ENCODE data around the gene MRPS10.
A peak's percentile ranks its signal among the peaks of the same experiment; 100 is the strongest.

Gene MRPS10

DNA sequence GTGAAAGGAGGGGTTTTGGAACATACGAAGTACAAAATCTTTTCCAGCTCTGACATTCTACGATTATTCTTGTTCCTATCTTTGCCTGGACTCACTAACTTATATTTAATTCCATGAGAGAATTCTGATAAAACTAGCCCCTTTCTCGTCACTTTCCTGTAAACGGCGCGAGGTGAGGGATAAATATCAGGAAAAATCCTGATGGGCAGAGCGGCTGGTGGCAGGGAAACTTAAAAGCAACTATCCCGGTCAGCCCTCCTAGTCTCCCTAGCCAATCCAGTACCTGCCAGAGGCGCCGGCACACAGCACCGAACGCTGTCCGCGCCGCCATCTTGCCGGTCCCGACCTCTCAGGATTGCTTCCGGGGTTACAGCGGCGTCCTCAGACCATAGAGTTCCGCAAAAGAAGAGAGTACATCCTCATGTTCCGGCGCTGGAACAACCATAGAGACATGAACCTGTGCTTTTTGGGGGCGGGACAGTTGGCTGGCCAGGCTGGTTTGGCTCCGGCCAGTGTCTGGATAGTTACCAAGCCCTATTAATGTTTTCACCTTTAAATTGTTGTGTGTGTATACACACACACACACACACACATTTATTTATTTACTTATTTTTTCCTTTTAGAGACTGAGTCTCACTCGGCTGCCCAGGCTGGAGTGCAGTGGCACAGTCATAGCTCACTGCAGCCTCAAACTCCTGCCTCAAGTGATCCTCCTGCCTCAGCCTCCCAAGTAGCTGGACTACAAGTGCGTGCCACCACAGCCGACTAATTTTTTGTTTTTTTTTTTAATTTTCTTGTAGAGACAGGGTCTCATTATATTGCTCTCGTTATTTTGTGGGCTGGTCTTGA, at the start of gene MRPS10:
TSS of gene MRPS10 (minus strand) at position 343 of the 849 bp plus-strand sequence. CDS start at position 331, 12 bp downstream.
- DNase-seq = peak; percentile 95

- DNase-seq = no peak
Measured at GRCh38 chr6:42266538-42266937, 48.9 kb upstream of the MRPS10 start.

- no peak for DNase-seq
Measured at GRCh38 chr6:42264852-42265390, 47.3 kb upstream of the MRPS10 start.

DNA sequence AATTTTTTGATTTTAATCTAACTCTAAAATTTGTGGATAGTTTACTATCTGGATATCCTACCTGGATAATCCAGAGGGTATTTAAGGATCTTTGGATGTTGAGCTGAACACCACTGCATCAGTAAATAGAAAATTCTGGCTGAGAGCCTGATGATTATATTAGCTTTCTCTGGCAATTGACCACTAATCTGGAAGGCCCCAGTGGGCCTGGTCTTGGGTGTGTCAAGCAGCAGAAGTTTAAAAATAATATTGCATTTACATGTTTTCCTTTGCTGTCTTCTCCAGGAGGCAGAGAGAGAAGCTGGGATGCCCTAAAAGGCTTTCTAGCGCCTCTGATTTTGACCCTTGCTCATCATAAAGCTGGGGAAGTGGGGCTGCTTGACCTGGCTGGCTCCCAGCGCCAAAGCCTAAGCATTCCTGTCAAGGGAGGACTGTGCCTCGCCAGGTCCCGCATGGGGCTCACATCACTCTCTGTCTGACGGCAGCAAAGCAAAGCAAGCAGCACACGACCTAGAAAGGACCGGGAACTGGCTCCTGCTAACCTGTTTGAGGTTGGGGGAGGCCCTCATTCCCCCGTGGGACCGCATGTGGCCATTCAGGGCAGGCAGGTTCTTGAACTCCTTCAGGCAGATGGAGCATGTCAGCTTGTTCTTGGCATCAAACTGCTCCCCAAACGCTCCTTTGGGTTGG, 46.6 kb upstream of the MRPS10 start:
- DNase-seq = no peak

DNA sequence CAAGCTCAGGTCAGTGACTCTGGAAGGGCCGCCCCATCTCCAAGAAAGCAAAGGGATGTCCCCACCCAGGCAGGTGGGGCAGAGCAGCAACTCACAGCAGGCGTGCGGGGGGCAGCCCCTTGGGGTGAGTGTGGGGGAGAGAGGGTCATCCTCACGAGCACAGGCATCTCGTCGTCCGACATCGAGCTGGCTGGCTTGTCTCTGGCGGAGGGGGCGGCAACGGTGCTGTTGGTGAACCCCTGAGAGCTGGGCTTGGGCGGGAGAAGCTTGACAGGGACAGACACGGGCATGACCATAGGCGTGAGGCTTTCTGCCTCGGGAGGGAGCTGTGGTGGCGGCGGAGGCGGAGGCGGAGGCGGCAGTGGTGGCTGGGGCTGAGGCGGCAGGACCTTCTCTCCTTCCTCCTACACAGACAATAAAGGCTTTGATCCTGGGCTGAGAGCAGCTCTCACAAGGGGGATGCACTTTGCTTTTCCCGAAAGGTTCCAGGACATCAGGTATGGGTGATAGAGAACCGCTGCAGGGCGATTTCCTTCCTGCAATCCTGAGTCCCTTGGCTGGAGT, 45.6 kb upstream of the MRPS10 start:
- no peak for DNase-seq

GRCh38 chr6:42260972-42261371, 43.3 kb upstream of the MRPS10 start:
- DNase-seq = peak; percentile 37

GRCh38 chr6:42260396-42260888, 42.8 kb upstream of the MRPS10 start:
- no peak for DNase-seq

GRCh38 chr6:42259841-42260395, 42.3 kb upstream of the MRPS10 start:
- DNase-seq = no peak

DNA sequence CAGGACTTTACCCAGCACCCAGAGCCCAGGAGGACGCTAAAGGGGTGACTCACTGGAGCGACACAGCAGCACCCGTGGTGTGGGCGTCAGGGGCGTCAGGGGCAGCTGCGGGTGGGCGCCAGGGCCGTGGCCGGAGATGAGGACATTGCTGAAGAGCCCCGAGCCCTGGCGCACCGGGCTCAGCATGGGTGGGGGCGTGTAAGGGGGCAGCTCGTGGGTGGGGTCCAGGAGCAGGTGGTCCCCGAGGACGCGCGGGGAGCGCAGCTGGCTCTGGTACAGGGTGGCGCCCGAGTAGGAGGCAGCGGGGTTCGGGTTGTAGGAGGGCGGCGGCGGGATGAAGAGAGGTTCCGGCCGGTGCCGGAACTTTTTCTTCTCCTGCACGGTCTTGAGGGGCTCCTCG, 41.6 kb upstream of the MRPS10 start:
- DNase-seq = no peak

- no peak for DNase-seq
Measured at GRCh38 chr6:42257614-42258013, 40.0 kb upstream of the MRPS10 start.

GRCh38 chr6:42257063-42257462, 39.4 kb upstream of the MRPS10 start:
- DNase-seq = no peak

GRCh38 chr6:42255050-42255449, 37.4 kb upstream of the MRPS10 start:
- no peak for DNase-seq

- no peak for DNase-seq
Measured at GRCh38 chr6:42254505-42254904, 36.8 kb upstream of the MRPS10 start.

DNA sequence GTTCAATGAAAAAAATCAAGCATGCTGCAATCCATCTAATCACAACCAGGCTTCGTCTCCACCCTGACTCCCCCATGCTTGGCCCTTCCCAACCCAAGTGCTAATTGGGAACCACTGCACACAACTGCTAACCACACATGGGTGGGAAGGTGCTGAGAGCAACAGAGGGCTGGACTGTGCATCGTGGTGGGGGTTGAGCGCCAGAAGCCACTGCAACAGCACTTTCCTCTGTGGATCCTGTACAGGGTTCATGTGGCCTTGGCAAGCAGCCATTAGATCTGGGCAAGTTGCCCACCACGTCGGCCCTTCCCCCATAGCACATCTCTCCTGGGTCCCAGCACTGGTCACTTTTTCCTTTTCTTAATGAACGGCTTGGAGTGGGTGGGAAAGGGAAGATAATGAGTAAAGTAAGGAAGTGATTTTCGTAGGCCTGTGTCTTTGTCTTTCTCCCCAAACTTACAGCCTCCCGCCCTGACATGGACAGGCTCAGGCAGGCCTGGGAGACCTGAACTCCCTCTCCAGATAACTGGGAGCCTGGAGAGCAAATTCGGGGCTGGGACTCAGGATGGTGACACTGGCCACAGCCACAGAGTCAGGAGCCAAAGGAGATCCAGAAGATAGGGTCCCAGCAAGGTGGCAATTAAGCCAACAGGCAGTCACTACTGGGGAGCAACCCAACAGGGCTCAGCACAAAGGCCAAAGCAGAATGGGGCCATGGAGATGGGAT, 34.4 kb upstream of the MRPS10 start:
- no peak for DNase-seq

DNA sequence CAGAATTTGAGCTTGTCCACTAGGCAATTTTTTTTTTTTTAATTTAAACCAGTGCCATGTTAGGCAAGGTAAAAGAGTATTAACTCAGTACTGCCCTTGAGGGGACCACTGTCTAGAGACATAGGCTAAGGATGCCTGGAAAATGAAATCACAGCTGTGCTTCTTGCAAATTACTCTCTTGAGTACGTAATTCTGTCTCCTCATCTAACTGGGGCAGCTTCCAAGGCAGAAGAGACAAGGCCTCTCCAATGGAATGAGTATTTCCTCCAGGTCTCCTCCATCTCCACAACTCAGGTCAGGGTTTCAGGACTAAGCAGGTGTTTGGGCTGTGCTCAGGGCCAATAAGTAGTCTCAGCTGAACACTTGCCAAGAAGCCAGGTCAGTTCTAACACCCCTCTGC, 33.8 kb upstream of the MRPS10 start:
- no peak for DNase-seq

GRCh38 chr6:42250274-42250931, 32.7 kb upstream of the MRPS10 start:
- no peak for DNase-seq

DNA sequence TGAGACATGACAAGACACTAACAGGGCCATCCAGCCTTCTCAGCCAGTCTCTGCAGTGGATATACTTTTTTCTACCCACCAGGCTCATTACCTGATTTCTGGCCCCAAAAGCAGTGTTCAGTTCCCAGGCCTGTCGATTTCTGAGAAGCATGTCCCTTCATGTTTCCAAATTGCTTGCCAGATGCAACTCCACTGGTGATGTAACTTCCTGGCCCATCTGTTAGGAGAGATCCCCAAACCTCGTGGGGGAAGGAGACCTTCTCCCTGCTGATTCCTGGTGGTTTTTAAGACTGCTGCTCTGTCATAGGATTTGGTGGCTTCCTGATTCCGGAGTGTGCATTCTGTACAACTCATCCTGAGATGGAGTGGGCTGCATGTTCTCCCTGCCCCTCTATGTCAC, 31.6 kb upstream of the MRPS10 start:
- DNase-seq = no peak

DNA sequence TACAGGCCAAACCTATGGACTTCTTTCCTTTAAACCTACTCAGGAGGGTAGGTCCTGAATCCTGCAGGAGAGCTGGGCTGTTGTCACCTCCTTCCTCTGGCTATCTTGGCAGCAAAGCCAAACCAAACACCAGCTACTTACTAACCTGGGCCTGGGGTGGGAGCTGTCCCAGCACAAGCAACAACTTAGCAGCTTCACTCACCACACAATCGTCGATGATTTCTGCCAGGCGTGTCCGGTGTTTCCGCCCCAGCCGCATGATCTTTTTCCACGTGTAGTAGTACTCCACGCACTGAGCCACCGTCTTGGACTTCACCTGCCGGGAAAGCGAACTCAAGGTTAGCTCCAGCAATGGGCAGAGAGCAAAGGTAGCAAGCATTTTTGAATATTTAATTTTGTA, 25.4 kb upstream of the MRPS10 start:
- DNase-seq = no peak

DNA sequence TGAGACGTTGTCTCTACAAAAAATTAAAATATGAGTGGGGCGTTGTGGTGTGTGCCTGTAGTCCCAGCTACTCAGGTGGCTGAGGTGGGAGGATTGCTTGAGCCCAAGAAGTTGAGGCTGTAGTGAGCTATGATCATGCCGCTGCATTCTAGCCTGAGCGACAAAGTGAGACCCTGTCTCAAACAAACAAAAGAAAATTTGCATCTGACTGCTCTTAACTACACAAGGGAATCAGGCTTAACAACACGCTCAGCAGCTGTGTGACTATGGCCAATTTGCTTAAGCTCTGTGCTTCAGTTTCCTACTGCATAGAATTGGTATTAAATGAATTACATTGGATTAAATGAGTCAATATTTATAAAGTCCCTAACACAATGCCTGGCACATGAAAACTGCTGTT, 24.3 kb upstream of the MRPS10 start:
- DNase-seq = no peak

- DNase-seq = no peak
Measured at GRCh38 chr6:42239736-42240375, 22.2 kb upstream of the MRPS10 start.

DNA sequence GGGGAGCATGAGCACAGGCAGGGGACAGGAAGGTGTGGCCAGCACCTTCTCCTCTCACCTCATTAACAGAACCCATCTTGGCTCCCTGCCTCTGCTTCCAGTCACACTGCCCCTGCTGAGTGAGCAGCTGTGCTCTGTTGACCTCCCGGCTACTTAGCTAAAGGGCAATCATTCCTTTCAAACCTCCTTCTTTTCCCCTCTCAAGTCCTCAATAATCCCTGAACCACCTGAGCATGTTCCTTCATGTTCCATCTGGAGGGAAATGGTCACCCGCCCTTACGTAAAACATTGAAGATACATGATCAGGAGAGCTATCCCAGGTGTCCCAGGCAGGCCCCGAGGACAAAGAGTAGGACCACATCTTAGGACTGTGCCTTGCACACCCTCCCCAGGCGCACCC, 21.7 kb upstream of the MRPS10 start:
- no peak for DNase-seq

Data from activated CD4-positive, alpha-beta T cell treated with anti-CD3 and anti-CD28 coated beads, Interleukin-2, Interleukin-6, amounts not matched to agents 100 ng/mL and 50 ng/mL, durations not matched to agents 16 hours and 8 hours (primary cell).